Hepatocyte (in vitro differentiated cells): ENCODE results near the gene FZR1. TPM values are rescaled to one million over a fixed set of nuclear protein-coding genes. Genes with fewer than 3 reads are reported as not detected.
A peak's percentile ranks its signal among the peaks of the same experiment; 100 is the strongest.

Experiments used
- DNase-seq: peaks from one replicate; pipeline ENCODE4 v3.0.0-alpha.2; 2016; ENCODE audit warnings: low spot score
- H2AFZ ChIP-seq: fragments of 200-600 bp; sonication (generic); 2 replicates; pipeline ENCODE4 v1.6.0; 2016; ENCODE audit warnings: antibody characterized with exemption, mild to moderate bottlenecking
- H3K27ac ChIP-seq: fragments of 200-600 bp; sonication (generic); 2 replicates; pipeline ENCODE4 v1.5.1; 2016; ENCODE audit warnings: mild to moderate bottlenecking
- H3K27me3 ChIP-seq: fragments of 200-600 bp; sonication (generic); 2 replicates; pipeline ENCODE4 v1.6.1; 2016
- H3K36me3 ChIP-seq: fragments of 200-600 bp; sonication (generic); replicated peaks from 2 replicates; pipeline ENCODE4 v1.5.1; 2016; ENCODE audit warnings: low read depth; ENCODE audit not compliant: insufficient read depth
- H3K4me1 ChIP-seq: fragments of 200-600 bp; sonication (generic); 2 replicates; pipeline ENCODE4 v1.5.1; 2016; ENCODE audit warnings: mild to moderate bottlenecking, moderate library complexity; ENCODE audit not compliant: insufficient read depth
- H3K4me2 ChIP-seq: fragments of 200-600 bp; sonication (generic); 2 replicates; pipeline ENCODE4 v1.6.0; 2016
- H3K4me3 ChIP-seq: fragments of 200-600 bp; sonication (generic); 2 replicates; pipeline ENCODE4 v1.5.1; 2016; ENCODE audit warnings: mild to moderate bottlenecking
- H3K79me2 ChIP-seq: fragments of 200-600 bp; sonication (generic); 2 replicates; pipeline ENCODE4 v1.6.0; 2017; ENCODE audit warnings: mild to moderate bottlenecking
- H3K9me2 ChIP-seq: fragments of 200-600 bp; sonication (generic); replicated peaks from 2 replicates; pipeline ENCODE4 v1.6.0; 2017; ENCODE audit warnings: mild to moderate bottlenecking; ENCODE audit not compliant: insufficient read depth
- H3K9me3 ChIP-seq: fragments of 200-600 bp; sonication (generic); 2 replicates; pipeline ENCODE4 v1.5.1; 2016; ENCODE audit warnings: low read depth, mild to moderate bottlenecking
- H4K20me1 ChIP-seq: fragments of 200-600 bp; sonication (generic); 2 replicates; pipeline ENCODE4 v1.6.0; 2016; ENCODE audit warnings: mild to moderate bottlenecking; ENCODE audit not compliant: insufficient read depth, poor library complexity, severe bottlenecking
- EZH2 ChIP-seq: fragments of 200-600 bp; sonication (generic); IDR thresholded peaks from 2 replicates; pipeline ENCODE4 v1.6.1; 2016; ENCODE audit warnings: antibody characterized with exemption, mild to moderate bottlenecking, borderline replicate concordance
- EZH2phosphoT487 ChIP-seq: fragments of 200-600 bp; sonication (generic); IDR thresholded peaks from one replicate; pipeline ENCODE4 v1.6.1; 2018; ENCODE audit warnings: antibody characterized with exemption, mild to moderate bottlenecking, low read depth, moderate library complexity; ENCODE audit not compliant: unreplicated experiment, severe bottlenecking
- WGBS: methylation state at CpG from one replicate; pipeline ENCODE4 v1.1.6; 2016; ENCODE audit warnings: low lambda C conversion rate; ENCODE audit errors: missing lambda C conversion rate; 5-methylcytosine and 5-hydroxymethylcytosine counted together
- polyA plus RNA-seq: library from polyadenylated mRNA; unstranded; fragments of >200 nt; fragmentation: Nextera tagmentation; extraction: Ambion mirVana; gene quantifications from 2 replicates; pipeline ENCODE4 v1.2.1, GENCODE V29; 2016
- total RNA-seq: library from RNA; depleted of rRNA; stranded (reverse); fragments of >200 nt; gene quantifications from 2 replicates; pipeline ENCODE4 v1.2.3, GENCODE V29; 2014
- TF ChIP-seq, protein P1 (sequence below): fragments of 200-600 bp; sonication (generic); IDR thresholded peaks from 2 replicates; pipeline ENCODE4 v1.5.1; 2016; ENCODE audit warnings: antibody characterized with exemption, mild to moderate bottlenecking; ENCODE audit not compliant: poor library complexity

The FZR1 gene
- total and polyA plus RNA-seq, 2 experiments from 2014 or later: 32.1 to 51.0 TPM

DNA sequence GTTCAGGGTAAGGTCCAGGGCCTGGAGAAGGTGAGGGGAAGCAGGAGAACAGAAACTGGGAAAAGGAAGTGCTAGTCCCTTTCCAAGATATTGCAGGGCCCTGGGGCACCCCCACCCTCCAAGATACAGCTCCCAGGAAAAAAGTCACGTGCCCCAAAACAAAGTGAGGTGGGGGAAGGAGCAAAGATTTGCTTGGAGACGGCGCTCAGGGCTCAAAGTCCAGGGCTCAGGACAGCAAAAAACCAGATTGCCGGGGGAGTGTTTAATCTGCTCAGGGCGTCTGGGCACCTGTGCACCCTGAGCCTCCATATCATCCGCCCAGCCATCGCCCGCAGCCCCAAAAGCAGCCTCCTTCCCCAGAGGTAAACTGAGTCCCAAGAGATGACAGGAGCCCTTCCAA, 32.1 kb upstream of the FZR1 start:
- Histone ChIP-seq H3K4me3 (no peak overlapping the region), H3K4me1 (peaks cover 19% of the 10 kb centered on the region), H3K36me3 (no peaks in the 10 kb centered on the region), H3K79me2 (no peaks in the 10 kb centered on the region), H3K9me3 (no peaks in the 10 kb centered on the region), H3K27ac (peak overlapping the region; percentile 90), H3K4me2 (peak overlapping the region; percentile 66), H3K27me3 (no peaks in the 10 kb centered on the region), H2AFZ (no peak overlapping the region), H4K20me1 (no peaks in the 10 kb centered on the region), H3K9me2 (no peaks in the 10 kb centered on the region)
- peak; percentile 84 for DNase-seq
- TF ChIP-seq EZH2: no peak
- TF ChIP-seq, protein P1, sequence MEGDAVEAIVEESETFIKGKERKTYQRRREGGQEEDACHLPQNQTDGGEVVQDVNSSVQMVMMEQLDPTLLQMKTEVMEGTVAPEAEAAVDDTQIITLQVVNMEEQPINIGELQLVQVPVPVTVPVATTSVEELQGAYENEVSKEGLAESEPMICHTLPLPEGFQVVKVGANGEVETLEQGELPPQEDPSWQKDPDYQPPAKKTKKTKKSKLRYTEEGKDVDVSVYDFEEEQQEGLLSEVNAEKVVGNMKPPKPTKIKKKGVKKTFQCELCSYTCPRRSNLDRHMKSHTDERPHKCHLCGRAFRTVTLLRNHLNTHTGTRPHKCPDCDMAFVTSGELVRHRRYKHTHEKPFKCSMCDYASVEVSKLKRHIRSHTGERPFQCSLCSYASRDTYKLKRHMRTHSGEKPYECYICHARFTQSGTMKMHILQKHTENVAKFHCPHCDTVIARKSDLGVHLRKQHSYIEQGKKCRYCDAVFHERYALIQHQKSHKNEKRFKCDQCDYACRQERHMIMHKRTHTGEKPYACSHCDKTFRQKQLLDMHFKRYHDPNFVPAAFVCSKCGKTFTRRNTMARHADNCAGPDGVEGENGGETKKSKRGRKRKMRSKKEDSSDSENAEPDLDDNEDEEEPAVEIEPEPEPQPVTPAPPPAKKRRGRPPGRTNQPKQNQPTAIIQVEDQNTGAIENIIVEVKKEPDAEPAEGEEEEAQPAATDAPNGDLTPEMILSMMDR: no peak
- TF ChIP-seq EZH2phosphoT487: no peak
- WGBS: 44% methylated on average over 8 of the region's 8 CpGs

DNA sequence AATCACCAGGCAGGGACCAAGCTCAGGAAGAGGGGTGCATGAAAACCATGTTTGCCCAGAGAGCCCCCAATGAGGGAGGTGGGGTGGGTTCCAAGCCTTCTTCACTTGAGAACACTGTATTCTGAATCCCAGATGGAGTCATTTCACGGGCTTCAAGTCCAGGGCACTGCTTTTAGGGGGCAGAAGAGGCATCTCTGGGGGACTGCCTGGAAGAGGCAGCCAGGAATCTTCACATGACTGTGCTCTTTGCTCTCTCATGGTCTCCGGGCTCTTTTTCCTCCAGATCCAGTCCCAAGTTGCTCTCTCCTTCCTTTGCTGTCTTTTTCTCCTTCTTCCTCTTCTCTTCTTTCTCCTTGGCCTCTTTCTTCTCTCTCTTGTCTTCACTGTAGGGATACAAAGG, 31.5 kb upstream of the FZR1 start:
- Histone ChIP-seq H3K27ac (peak overlapping the region; percentile 90), H3K79me2 (no peaks in the 10 kb centered on the region), H3K9me3 (no peaks in the 10 kb centered on the region), H3K4me3 (no peak overlapping the region), H2AFZ (no peak overlapping the region), H3K36me3 (no peaks in the 10 kb centered on the region), H3K27me3 (no peaks in the 10 kb centered on the region), H3K9me2 (no peaks in the 10 kb centered on the region), H4K20me1 (no peaks in the 10 kb centered on the region), H3K4me2 (peak overlapping the region; percentile 66), H3K4me1 (peaks cover 19% of the 10 kb centered on the region)
- TF ChIP-seq EZH2 (no peak), EZH2phosphoT487 (no peak)
- TF ChIP-seq, protein P1: no peak
- 78% methylated on average over 2 of the region's 2 CpGs for WGBS
- DNase-seq: no peak

DNA sequence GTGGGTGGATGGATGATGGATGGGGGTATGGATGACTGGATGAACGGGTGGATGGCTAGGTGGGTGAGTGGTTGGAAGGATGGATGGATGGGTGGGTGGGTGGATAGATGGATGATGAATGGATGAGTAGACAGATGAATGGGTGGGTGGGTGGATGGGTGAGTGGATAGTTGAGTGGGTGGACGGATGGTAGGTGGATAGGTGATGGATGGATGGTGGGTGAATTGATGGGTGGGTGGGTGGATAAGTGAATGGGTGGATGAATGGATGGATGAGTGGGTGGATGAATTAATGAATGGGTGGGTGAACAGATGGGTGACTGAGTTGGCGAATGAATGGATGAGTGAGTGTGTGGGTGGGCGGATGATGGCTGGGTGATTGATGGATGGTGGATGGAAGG, 30.7 kb upstream of the FZR1 start:
- H3K36me3 ChIP-seq: no peaks in the 10 kb centered on the region
- no peak overlapping the region for H3K4me3 ChIP-seq
- no peak overlapping the region for H3K27ac ChIP-seq

More for the DNA sequence above, 30.7 kb upstream of the FZR1 start:
- no peaks in the 10 kb centered on the region for H4K20me1 ChIP-seq
- WGBS: 89% methylated on average over 3 of the region's 4 CpGs
- no peaks in the 10 kb centered on the region for H3K9me3 ChIP-seq
- H2AFZ ChIP-seq: no peak overlapping the region
- H3K4me2 ChIP-seq: no peak overlapping the region
- H3K9me2 ChIP-seq: no peaks in the 10 kb centered on the region
- peaks cover 19% of the 10 kb centered on the region for H3K4me1 ChIP-seq
- H3K27me3 ChIP-seq: no peaks in the 10 kb centered on the region
- no peak for DNase-seq
- no peaks in the 10 kb centered on the region for H3K79me2 ChIP-seq
- TF ChIP-seq, protein P1: no peak
- TF ChIP-seq EZH2 (no peak), EZH2phosphoT487 (no peak)
